ENCODE measurements around the gene BRME1. TPM values are rescaled to one million over a fixed set of nuclear protein-coding genes. Genes with fewer than 3 reads are reported as not detected.

The BRME1 gene
- total RNA-seq, 1 experiment from 2014 or later: 1.7 TPM

DNA sequence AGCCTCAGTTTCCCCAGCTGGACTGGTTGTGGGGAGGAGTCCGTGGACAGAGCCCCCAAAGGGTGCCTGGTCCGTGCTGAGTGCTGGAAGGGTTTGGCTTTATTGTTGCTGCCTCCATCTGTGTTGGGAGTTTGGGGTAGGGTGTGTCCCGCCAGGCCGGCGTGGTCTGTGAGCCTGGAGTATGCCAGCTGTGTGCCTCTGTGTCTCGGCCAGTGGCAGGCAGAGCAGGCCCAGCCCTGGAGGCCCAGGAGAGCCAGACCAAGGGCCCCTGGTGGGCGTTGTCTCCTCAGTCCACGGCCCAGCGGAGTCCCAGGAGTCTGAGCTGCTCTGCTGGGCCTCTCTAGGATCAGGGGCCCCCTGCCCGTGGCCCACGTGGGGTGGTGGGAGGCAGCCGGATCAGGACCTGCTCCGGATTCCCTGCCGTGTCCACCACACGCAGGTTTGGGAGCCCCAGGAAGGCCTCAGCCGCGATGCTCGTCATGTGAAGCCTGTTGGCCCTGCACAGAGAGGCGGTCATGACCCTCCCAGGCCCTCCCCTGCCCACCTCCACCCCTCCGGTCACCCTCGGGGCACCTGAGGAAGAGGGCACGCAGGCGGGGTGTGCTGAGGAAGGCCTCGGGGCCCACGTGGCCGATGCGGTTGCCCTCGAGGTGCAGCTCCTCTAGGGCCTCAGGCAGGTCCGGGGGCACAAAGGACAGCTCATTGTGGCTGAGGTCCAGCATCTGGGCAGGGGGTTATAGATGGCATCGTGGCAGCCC is 25.7 kb upstream of the BRME1 start:
- H3K9me2 ChIP-seq (ENCODE audit: insufficient read depth): no peaks in the 10 kb centered on the region
- no peak for DNase-seq (ENCODE audit: low read depth, low spot score)
- TF ChIP-seq POLR2A (IDR thresholded peaks at IDR 0.05; ENCODE audit: borderline replicate concordance, extremely low read depth, insufficient read depth, insufficient read length): no peak
- TF ChIP-seq EZH2phosphoT487 (IDR thresholded peaks at IDR 0.05; ENCODE audit: borderline replicate concordance): no peak
- TF ChIP-seq SP1 (IDR thresholded peaks at IDR 0.05; ENCODE audit: low read depth): no peak
- no peak for TF ChIP-seq EZH2 (IDR thresholded peaks at IDR 0.05)
- no peak for TF ChIP-seq FOSL1 (IDR thresholded peaks at IDR 0.05; ENCODE audit: low read depth)
- no peak for TF ChIP-seq SRF (IDR thresholded peaks at IDR 0.05; ENCODE audit: low read depth)
- no peak for TF ChIP-seq SIN3A (IDR thresholded peaks at IDR 0.05; ENCODE audit: low read depth)
- no peak for TF ChIP-seq ZNF274 (IDR thresholded peaks at IDR 0.05; ENCODE audit: low read depth, low read length)
- TF ChIP-seq YY1 (IDR thresholded peaks at IDR 0.05; ENCODE audit: extremely low read depth, insufficient replicate concordance, low read depth, low read length): no peak
- TF ChIP-seq, protein P1, sequence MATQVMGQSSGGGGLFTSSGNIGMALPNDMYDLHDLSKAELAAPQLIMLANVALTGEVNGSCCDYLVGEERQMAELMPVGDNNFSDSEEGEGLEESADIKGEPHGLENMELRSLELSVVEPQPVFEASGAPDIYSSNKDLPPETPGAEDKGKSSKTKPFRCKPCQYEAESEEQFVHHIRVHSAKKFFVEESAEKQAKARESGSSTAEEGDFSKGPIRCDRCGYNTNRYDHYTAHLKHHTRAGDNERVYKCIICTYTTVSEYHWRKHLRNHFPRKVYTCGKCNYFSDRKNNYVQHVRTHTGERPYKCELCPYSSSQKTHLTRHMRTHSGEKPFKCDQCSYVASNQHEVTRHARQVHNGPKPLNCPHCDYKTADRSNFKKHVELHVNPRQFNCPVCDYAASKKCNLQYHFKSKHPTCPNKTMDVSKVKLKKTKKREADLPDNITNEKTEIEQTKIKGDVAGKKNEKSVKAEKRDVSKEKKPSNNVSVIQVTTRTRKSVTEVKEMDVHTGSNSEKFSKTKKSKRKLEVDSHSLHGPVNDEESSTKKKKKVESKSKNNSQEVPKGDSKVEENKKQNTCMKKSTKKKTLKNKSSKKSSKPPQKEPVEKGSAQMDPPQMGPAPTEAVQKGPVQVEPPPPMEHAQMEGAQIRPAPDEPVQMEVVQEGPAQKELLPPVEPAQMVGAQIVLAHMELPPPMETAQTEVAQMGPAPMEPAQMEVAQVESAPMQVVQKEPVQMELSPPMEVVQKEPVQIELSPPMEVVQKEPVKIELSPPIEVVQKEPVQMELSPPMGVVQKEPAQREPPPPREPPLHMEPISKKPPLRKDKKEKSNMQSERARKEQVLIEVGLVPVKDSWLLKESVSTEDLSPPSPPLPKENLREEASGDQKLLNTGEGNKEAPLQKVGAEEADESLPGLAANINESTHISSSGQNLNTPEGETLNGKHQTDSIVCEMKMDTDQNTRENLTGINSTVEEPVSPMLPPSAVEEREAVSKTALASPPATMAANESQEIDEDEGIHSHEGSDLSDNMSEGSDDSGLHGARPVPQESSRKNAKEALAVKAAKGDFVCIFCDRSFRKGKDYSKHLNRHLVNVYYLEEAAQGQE (IDR thresholded peaks at IDR 0.05; ENCODE audit: low read depth): no peak
- TF ChIP-seq, protein P2, sequence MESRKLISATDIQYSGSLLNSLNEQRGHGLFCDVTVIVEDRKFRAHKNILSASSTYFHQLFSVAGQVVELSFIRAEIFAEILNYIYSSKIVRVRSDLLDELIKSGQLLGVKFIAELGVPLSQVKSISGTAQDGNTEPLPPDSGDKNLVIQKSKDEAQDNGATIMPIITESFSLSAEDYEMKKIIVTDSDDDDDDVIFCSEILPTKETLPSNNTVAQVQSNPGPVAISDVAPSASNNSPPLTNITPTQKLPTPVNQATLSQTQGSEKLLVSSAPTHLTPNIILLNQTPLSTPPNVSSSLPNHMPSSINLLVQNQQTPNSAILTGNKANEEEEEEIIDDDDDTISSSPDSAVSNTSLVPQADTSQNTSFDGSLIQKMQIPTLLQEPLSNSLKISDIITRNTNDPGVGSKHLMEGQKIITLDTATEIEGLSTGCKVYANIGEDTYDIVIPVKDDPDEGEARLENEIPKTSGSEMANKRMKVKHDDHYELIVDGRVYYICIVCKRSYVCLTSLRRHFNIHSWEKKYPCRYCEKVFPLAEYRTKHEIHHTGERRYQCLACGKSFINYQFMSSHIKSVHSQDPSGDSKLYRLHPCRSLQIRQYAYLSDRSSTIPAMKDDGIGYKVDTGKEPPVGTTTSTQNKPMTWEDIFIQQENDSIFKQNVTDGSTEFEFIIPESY (IDR thresholded peaks at IDR 0.05; ENCODE audit: extremely low read depth, insufficient replicate concordance, low read length): no peak
- TF ChIP-seq, protein P3, sequence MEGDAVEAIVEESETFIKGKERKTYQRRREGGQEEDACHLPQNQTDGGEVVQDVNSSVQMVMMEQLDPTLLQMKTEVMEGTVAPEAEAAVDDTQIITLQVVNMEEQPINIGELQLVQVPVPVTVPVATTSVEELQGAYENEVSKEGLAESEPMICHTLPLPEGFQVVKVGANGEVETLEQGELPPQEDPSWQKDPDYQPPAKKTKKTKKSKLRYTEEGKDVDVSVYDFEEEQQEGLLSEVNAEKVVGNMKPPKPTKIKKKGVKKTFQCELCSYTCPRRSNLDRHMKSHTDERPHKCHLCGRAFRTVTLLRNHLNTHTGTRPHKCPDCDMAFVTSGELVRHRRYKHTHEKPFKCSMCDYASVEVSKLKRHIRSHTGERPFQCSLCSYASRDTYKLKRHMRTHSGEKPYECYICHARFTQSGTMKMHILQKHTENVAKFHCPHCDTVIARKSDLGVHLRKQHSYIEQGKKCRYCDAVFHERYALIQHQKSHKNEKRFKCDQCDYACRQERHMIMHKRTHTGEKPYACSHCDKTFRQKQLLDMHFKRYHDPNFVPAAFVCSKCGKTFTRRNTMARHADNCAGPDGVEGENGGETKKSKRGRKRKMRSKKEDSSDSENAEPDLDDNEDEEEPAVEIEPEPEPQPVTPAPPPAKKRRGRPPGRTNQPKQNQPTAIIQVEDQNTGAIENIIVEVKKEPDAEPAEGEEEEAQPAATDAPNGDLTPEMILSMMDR (IDR thresholded peaks at IDR 0.05 in 2 of 3, conservative IDR thresholded peaks at IDR 0.05 in 1 of 3; ENCODE audit: borderline replicate concordance in 1 of 3, insufficient read depth in 1 of 3, low read depth in 2 of 3, low read length in 2 of 3): no peak
- TF ChIP-seq JUND (IDR thresholded peaks at IDR 0.05): no peak
- TF ChIP-seq, protein P4, sequence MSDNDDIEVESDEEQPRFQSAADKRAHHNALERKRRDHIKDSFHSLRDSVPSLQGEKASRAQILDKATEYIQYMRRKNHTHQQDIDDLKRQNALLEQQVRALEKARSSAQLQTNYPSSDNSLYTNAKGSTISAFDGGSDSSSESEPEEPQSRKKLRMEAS (IDR thresholded peaks at IDR 0.05): no peak
- no peak for TF ChIP-seq RAD21 (IDR thresholded peaks at IDR 0.05; ENCODE audit: low read depth)
- TF ChIP-seq CBX3 (IDR thresholded peaks at IDR 0.05; ENCODE audit: low read depth): no peak
- TF ChIP-seq, protein P5, sequence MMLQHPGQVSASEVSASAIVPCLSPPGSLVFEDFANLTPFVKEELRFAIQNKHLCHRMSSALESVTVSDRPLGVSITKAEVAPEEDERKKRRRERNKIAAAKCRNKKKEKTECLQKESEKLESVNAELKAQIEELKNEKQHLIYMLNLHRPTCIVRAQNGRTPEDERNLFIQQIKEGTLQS (IDR thresholded peaks at IDR 0.05): no peak
- H3K4me1 ChIP-seq (ENCODE audit: control insufficient read depth in 1 of 2, insufficient read depth in 2 of 2, low read length in 2 of 2): no peaks in the 10 kb centered on the region
- H3K4me2 ChIP-seq (ENCODE audit: low read length): no peak overlapping the region
- BruUV-seq (replicated peaks): no TSS peak
- H3K4me3 ChIP-seq (replicated peaks in 1 of 2; ENCODE audit: low read depth in 1 of 2, low read length in 2 of 2): no peak overlapping the region
- no peaks in the 10 kb centered on the region for H4K20me1 ChIP-seq (ENCODE audit: insufficient read depth)
- H3K9ac ChIP-seq (ENCODE audit: low read length): no peak overlapping the region
- intact Hi-C loops (cut with micrococcal nuclease): no loop called here
- no peak overlapping the region for H2AFZ ChIP-seq (ENCODE audit: low read depth, low read length, poor library complexity, severe bottlenecking)
- H3K27ac ChIP-seq (ENCODE audit: low read depth, low read length): no peak overlapping the region
- ATAC-seq: no peak
- ChIA-PET RAD21 (ENCODE audit: low non-redundant PET in 1 of 2, low total read pairs in 2 of 2, uncharacterized antibody in 2 of 2, unreplicated experiment in 2 of 2) (no interaction called here), POLR2A (no interaction called here), CTCF (no interaction called here)
- H3K36me3 ChIP-seq (ENCODE audit: control insufficient read depth in 1 of 2, insufficient read depth in 2 of 2, low read length in 2 of 2): peaks cover 3 to 6% of the 10 kb centered on the region in 2 experiments; a peak in 1 of 4 replicates
- no peaks in the 10 kb centered on the region for H3K27me3 ChIP-seq (ENCODE audit: insufficient read depth, low read length)
- no peaks in the 10 kb centered on the region for H3K79me2 ChIP-seq (ENCODE audit: insufficient read depth, low read length)
- no peaks in the 10 kb centered on the region for H3K9me3 ChIP-seq (ENCODE audit: control insufficient read depth in 1 of 2, insufficient read depth in 1 of 2, low read depth in 1 of 2, low read length in 2 of 2)
